ENCODE measurements around the gene FAM98B.

DNA sequence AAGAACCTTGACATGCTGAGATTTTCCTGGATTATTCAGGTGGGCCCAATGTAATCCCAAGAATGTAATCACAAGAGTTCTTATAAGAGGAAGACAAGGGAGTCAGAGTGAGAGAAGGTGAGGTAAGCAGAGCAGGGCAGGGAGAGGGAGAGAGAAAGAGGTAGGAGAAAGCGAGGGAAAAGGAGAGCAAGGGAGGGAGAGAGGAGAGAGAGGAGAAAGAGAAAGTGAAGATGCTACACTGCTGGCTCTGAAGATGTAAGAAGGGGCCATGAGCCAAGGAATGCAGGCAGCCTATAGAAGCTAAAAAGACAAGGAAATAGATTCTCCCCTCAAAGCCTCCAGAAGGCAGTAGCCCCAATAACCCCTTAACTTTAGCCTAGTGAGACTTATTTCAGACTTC lies 28.7 kb upstream of the FAM98B start:
- TF ChIP-seq, protein P1, sequence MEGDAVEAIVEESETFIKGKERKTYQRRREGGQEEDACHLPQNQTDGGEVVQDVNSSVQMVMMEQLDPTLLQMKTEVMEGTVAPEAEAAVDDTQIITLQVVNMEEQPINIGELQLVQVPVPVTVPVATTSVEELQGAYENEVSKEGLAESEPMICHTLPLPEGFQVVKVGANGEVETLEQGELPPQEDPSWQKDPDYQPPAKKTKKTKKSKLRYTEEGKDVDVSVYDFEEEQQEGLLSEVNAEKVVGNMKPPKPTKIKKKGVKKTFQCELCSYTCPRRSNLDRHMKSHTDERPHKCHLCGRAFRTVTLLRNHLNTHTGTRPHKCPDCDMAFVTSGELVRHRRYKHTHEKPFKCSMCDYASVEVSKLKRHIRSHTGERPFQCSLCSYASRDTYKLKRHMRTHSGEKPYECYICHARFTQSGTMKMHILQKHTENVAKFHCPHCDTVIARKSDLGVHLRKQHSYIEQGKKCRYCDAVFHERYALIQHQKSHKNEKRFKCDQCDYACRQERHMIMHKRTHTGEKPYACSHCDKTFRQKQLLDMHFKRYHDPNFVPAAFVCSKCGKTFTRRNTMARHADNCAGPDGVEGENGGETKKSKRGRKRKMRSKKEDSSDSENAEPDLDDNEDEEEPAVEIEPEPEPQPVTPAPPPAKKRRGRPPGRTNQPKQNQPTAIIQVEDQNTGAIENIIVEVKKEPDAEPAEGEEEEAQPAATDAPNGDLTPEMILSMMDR (IDR thresholded peaks at IDR 0.05 in 8 of 11, conservative IDR thresholded peaks at IDR 0.05 in 3 of 11) = no peak
- TF ChIP-seq POLR2A (IDR thresholded peaks at IDR 0.05) = no peak
- TF ChIP-seq POLR2AphosphoS5 (IDR thresholded peaks at IDR 0.05) = no peak

Measured in spleen (tissue), 7 donors.